Measurements from ENCODE around the gene RTP5.

GRCh38 chr2:241891315-241891987, 21.9 kb downstream of the RTP5 start:
- no peak for TF ChIP-seq REST (IDR thresholded peaks at IDR 0.05; ENCODE audit: low read depth)
- TF ChIP-seq, protein P1, sequence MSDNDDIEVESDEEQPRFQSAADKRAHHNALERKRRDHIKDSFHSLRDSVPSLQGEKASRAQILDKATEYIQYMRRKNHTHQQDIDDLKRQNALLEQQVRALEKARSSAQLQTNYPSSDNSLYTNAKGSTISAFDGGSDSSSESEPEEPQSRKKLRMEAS (IDR thresholded peaks at IDR 0.05), result no peak
- TF ChIP-seq EP300 (IDR thresholded peaks at IDR 0.05; ENCODE audit: borderline replicate concordance), result no peak
- no peak for TF ChIP-seq USF1 (IDR thresholded peaks at IDR 0.05)
- no peak for TF ChIP-seq CEBPB (IDR thresholded peaks at IDR 0.05)
- TF ChIP-seq YY1 (IDR thresholded peaks at IDR 0.05; ENCODE audit: low read depth), result no peak

Measured in Ishikawa (cell line).